IMR-90 (cell line): Measurements from ENCODE around the gene KCNS1.

Source experiments
- BHLHE40 ChIP-seq: fragments of 150-350 bp; IDR thresholded peaks from 2 replicates; pipeline ENCODE4 v1.6.1; 2016; ENCODE audit warnings: mild to moderate bottlenecking, low read depth, low read length
- CTCF ChIP-seq: conservative IDR thresholded peaks from 2 replicates; pipeline ENCODE4 v1.5.1; 2012; ENCODE audit warnings: mild to moderate bottlenecking, low read depth, low read length, improper control_type of control experiment
- RFX5 ChIP-seq: IDR thresholded peaks from 2 replicates; pipeline ENCODE4 v1.8.0; 2012; ENCODE audit warnings: low read depth, mild to moderate bottlenecking, low read length, moderate library complexity

GRCh38 chr20:45098103-45098773 is 2.7 kb downstream of the KCNS1 start:
- TF ChIP-seq CTCF (peak; percentile 26; the same call in 1 of the 2 replicates), RFX5 (no peak), BHLHE40 (peak; percentile 46; the same call in 1 of the 2 replicates)
